PC-3 (cell line): ENCODE measurements around the gene YLPM1. TPM values are rescaled to one million over a fixed set of nuclear protein-coding genes. Genes with fewer than 3 reads are reported as not detected.

Experiments used
- ATAC-seq: fragments of 200-7000 bp; cut with Tn5 transposase; 2 replicates; pipeline ENCODE4 v1.9.1; 2020; ENCODE audit warnings: mild to moderate bottlenecking, moderate library complexity
- BruUV-seq: library from RNA; stranded (reverse); fragments of 400-500 nt; replicated peaks from 2 replicates; lab custom pipeline; 2021; lab: Mats Ljungman, UMichigan
- CTCF ChIA-PET: fragments of 300-600 bp; sonication (Branson Sonifier 250); formaldehyde crosslinking; loops from one replicate; lab custom pipeline; 2022; ENCODE audit warnings: antibody characterized with exemption; lab: Charles Lee
- POLR2A ChIA-PET: fragments of 300-600 bp; sonication (Branson Sonifier 250); formaldehyde crosslinking; loops from one replicate; lab custom pipeline; 2022; ENCODE audit warnings: antibody characterized with exemption; ENCODE audit not compliant: unreplicated experiment; lab: Charles Lee
- DNase-seq: peaks from one replicate; pipeline ENCODE4 v3.0.0-alpha.2; 2015
- H2AFZ ChIP-seq: fragments of 300-600 bp; sonication (generic); 2 replicates; pipeline ENCODE4 v1.6.0; 2016; ENCODE audit warnings: antibody characterized with exemption, low read length
- H3F3A ChIP-seq: fragments of 300-600 bp; sonication (generic); one replicate; pipeline ENCODE4 v1.6.0; 2017; ENCODE audit warnings: antibody characterized with exemption, low read length, control low read depth, mild to moderate bottlenecking; ENCODE audit not compliant: unreplicated experiment
- H3K27ac ChIP-seq: fragments of 300-600 bp; sonication (generic); 2 replicates; pipeline ENCODE4 v1.5.1; 2016; ENCODE audit warnings: mild to moderate bottlenecking, low read length
- H3K27me3 ChIP-seq: fragments of 300-600 bp; sonication (generic); 2 replicates; pipeline ENCODE4 v1.6.1; 2016; ENCODE audit warnings: low read length, mixed read lengths
- H3K36me3 ChIP-seq: fragments of 300-600 bp; sonication (generic); 2 replicates; pipeline ENCODE4 v1.6.1; 2016; ENCODE audit warnings: low read depth, mixed run types, low read length, mixed read lengths
- H3K4me1 ChIP-seq: fragments of 300-600 bp; sonication (generic); 2 replicates; pipeline ENCODE4 v1.5.1; 2016; ENCODE audit warnings: low read length; ENCODE audit not compliant: insufficient read depth
- H3K4me2 ChIP-seq: fragments of 300-600 bp; sonication (generic); 2 replicates; pipeline ENCODE4 v1.6.0; 2016; ENCODE audit warnings: low read length
- H3K4me3 ChIP-seq: fragments of 300-600 bp; sonication (generic); 2 replicates; pipeline ENCODE4 v1.5.1; 2016; ENCODE audit warnings: mild to moderate bottlenecking, low read length, mixed read lengths
- H3K79me2 ChIP-seq: fragments of 300-600 bp; sonication (generic); 2 replicates; pipeline ENCODE4 v1.6.1; 2017; ENCODE audit warnings: low read length, mixed read lengths
- H3K9ac ChIP-seq: fragments of 300-600 bp; sonication (generic); 2 replicates; pipeline ENCODE4 v1.6.0; 2016; ENCODE audit warnings: mild to moderate bottlenecking, low read length
- H3K9me2 ChIP-seq: fragments of 300-600 bp; sonication (generic); replicated peaks from 2 replicates; pipeline ENCODE4 v1.6.1; 2016; ENCODE audit warnings: mixed run types, low read length, mixed read lengths
- H3K9me3 ChIP-seq: fragments of 300-600 bp; sonication (generic); 2 replicates; pipeline ENCODE4 v1.6.1; 2016; ENCODE audit warnings: low read length, mixed read lengths
- H4K20me1 ChIP-seq: fragments of 300-600 bp; sonication (generic); 2 replicates; pipeline ENCODE4 v1.6.1; 2016; ENCODE audit warnings: low read length, mixed read lengths
- EZH2 ChIP-seq: fragments of 300-600 bp; sonication (generic); IDR thresholded peaks from one replicate; pipeline ENCODE4 v1.6.1; 2017; ENCODE audit warnings: antibody characterized with exemption, mild to moderate bottlenecking, low read length; ENCODE audit not compliant: unreplicated experiment
- EZH2phosphoT487 ChIP-seq: fragments of 300-600 bp; sonication (generic); IDR thresholded peaks from 2 replicates; pipeline ENCODE4 v1.6.1; 2018; ENCODE audit warnings: mild to moderate bottlenecking, antibody characterized with exemption, low read length, borderline replicate concordance
- intact Hi-C: fragments of 100-400 bp; cut with micrococcal nuclease; formaldehyde crosslinking; loops from 2 replicates; pipeline ENCODE4 v1.9.0; 2023
- total RNA-seq: library from RNA; depleted of rRNA; stranded (reverse); fragments of >200 nt; gene quantifications from 2 replicates; pipeline ENCODE4 v1.2.3, GENCODE V29; 2014
- TF ChIP-seq, protein P1 (sequence below): fragments of 300-600 bp; sonication (generic); conservative IDR thresholded peaks from 2 replicates; pipeline ENCODE4 v1.5.1; 2017; ENCODE audit warnings: antibody characterized with exemption, low read depth, mild to moderate bottlenecking, low read length

Gene YLPM1
- total RNA-seq, 1 experiment from 2014 or later = 25.1 TPM

DNA sequence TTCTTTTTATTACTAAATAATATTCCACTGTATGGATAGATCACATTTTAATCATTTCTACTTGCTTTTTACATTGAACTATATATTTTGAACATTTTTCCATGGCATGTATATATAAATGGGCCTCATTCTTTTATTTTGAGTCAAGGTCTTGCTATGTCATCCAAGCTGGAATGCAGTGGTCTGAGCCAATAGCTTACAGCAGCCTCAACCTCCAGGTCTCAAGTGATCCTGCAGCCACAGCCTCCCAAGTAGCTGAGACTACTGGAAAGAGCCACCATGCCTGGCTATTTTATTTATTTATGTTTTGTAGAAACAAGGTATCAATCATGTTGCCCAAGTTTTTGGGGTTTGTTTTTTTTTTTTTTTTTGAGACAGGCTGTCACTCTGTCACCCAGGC lies 42.6 kb upstream of the YLPM1 start:
- H3K27me3 ChIP-seq = no peaks in the 10 kb centered on the region
- no peak overlapping the region for H3K4me2 ChIP-seq
- BruUV-seq = no TSS peak
- no peak for TF ChIP-seq EZH2phosphoT487
- no peak for TF ChIP-seq EZH2
- TF ChIP-seq, protein P1, sequence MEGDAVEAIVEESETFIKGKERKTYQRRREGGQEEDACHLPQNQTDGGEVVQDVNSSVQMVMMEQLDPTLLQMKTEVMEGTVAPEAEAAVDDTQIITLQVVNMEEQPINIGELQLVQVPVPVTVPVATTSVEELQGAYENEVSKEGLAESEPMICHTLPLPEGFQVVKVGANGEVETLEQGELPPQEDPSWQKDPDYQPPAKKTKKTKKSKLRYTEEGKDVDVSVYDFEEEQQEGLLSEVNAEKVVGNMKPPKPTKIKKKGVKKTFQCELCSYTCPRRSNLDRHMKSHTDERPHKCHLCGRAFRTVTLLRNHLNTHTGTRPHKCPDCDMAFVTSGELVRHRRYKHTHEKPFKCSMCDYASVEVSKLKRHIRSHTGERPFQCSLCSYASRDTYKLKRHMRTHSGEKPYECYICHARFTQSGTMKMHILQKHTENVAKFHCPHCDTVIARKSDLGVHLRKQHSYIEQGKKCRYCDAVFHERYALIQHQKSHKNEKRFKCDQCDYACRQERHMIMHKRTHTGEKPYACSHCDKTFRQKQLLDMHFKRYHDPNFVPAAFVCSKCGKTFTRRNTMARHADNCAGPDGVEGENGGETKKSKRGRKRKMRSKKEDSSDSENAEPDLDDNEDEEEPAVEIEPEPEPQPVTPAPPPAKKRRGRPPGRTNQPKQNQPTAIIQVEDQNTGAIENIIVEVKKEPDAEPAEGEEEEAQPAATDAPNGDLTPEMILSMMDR = no peak
- no peaks in the 10 kb centered on the region for H3K4me1 ChIP-seq
- no peak for DNase-seq
- no peaks in the 10 kb centered on the region for H4K20me1 ChIP-seq
- no peak overlapping the region for H2AFZ ChIP-seq
- no peak overlapping the region for H3K4me3 ChIP-seq
- no peak overlapping the region for H3K9ac ChIP-seq
- no peaks in the 10 kb centered on the region for H3K79me2 ChIP-seq
- intact Hi-C loops = no loop called here
- H3K9me3 ChIP-seq = no peaks in the 10 kb centered on the region
- H3K9me2 ChIP-seq = no peaks in the 10 kb centered on the region
- H3K27ac ChIP-seq = no peak overlapping the region
- ChIA-PET POLR2A (no interaction called here), CTCF (no interaction called here)
- no peak for ATAC-seq
- H3K36me3 ChIP-seq = peaks cover 27% of the 10 kb centered on the region
- H3F3A ChIP-seq = no peaks in the 10 kb centered on the region

DNA sequence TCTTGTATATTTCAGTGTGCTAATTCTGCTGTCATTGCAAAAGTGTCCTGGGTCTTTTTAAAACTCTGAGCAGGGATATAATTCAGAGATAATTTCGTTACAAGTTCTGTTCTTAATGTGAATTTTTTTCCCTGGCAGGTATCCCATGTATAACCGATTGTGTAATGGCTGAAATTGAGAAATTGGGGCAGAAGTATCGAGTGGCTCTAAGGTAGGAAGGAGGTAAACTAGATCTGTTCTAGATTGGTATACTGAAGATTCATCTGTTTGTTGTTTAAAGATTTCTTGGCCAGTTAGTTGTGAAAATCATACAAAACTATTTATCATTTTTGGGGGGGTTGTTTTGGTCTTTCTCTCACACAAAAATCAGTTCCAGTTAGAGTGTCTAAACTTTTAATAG lies 40.0 kb upstream of the YLPM1 start:
- no peaks in the 10 kb centered on the region for H3F3A ChIP-seq
- ChIA-PET POLR2A (no interaction called here), CTCF (no interaction called here)
- ATAC-seq = no peak
- no peak for DNase-seq
- no peaks in the 10 kb centered on the region for H3K9me3 ChIP-seq
- no peak overlapping the region for H3K4me2 ChIP-seq
- H2AFZ ChIP-seq = no peak overlapping the region
- no peaks in the 10 kb centered on the region for H4K20me1 ChIP-seq
- no peaks in the 10 kb centered on the region for H3K79me2 ChIP-seq
- H3K4me3 ChIP-seq = no peak overlapping the region
- H3K36me3 ChIP-seq = peaks cover 14% of the 10 kb centered on the region
- no peak overlapping the region for H3K27ac ChIP-seq
- H3K9me2 ChIP-seq = no peaks in the 10 kb centered on the region
- H3K27me3 ChIP-seq = no peaks in the 10 kb centered on the region
- H3K4me1 ChIP-seq = no peaks in the 10 kb centered on the region
- no peak overlapping the region for H3K9ac ChIP-seq
- no TSS peak for BruUV-seq
- TF ChIP-seq, protein P1 = no peak
- no peak for TF ChIP-seq EZH2
- intact Hi-C loops = no loop called here

DNA sequence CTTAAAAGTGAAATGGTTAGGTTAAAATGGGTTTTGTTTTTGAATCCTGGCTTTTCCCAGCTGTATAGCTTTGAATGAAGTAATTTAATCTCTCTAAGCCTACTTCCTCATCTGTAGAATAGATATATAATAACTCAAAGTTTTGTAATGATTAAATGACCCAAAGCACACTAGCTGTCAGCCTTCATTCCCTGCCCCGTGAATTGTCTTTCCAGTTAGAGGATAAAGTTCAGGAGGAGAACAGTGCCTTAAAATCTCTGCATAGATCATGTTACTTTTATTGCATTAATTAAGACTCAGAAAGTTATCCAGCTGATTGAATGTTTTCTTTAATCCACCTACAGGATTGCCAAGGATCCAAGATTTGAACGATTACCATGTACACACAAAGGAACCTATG lies 30.7 kb upstream of the YLPM1 start:
- intact Hi-C loops = no loop called here
- no peaks in the 10 kb centered on the region for H4K20me1 ChIP-seq
- H3K27me3 ChIP-seq = no peaks in the 10 kb centered on the region
- H3K4me3 ChIP-seq = no peak overlapping the region
- H3K36me3 ChIP-seq = peaks cover 21% of the 10 kb centered on the region
- POLR2A ChIA-PET = no interaction called here
- H3F3A ChIP-seq = no peaks in the 10 kb centered on the region
- ATAC-seq (no peak), DNase-seq (no peak)
- no peak overlapping the region for H3K9ac ChIP-seq
- CTCF ChIA-PET = no interaction called here
- no peak overlapping the region for H2AFZ ChIP-seq
- H3K4me1 ChIP-seq = no peaks in the 10 kb centered on the region
- H3K27ac ChIP-seq = no peak overlapping the region
- no TSS peak for BruUV-seq
- TF ChIP-seq, protein P1 = no peak
- TF ChIP-seq EZH2 (no peak), EZH2phosphoT487 (no peak)
- H3K79me2 ChIP-seq = no peaks in the 10 kb centered on the region
- H3K4me2 ChIP-seq = no peak overlapping the region
- no peaks in the 10 kb centered on the region for H3K9me3 ChIP-seq
- no peaks in the 10 kb centered on the region for H3K9me2 ChIP-seq
